Sigmoid colon (tissue), 7 donors: Measurements from ENCODE around the gene ARF1. TPM values are rescaled to one million over a fixed set of nuclear protein-coding genes. Genes with fewer than 3 reads are reported as not detected.
A peak's percentile ranks its signal among the peaks of the same experiment; 100 is the strongest.

Experiments used
- DNase-seq: peaks from one replicate; pipeline ENCODE4 v3.0.0-alpha.2; 2019
- H3K27ac ChIP-seq, 4 donors: fragments of 200-600 bp; sonication (generic); one replicate each; pipeline ENCODE4 v1.5.1; 2016 to 2019; ENCODE audit warnings: mild to moderate bottlenecking in 1 of 4
- H3K27me3 ChIP-seq, 3 donors: fragments of 200-600 bp; sonication (generic); one replicate each; pipeline ENCODE4 v1.5.1; 2019; ENCODE audit warnings: mild to moderate bottlenecking in 1 of 3
- H3K36me3 ChIP-seq, 4 donors: fragments of 200-600 bp; sonication (generic); one replicate each; pipeline ENCODE4 v1.5.1; 2016 to 2019
- H3K4me1 ChIP-seq, 4 donors: fragments of 200-600 bp; sonication (generic); one replicate each; pipeline ENCODE4 v1.5.1; 2017 to 2019
- H3K4me3 ChIP-seq, 4 donors: fragments of 200-600 bp; sonication (generic); one replicate each; pipeline ENCODE4 v1.5.1; 2017 to 2019; ENCODE audit warnings: mild to moderate bottlenecking in 2 of 4, moderate library complexity in 1 of 4
- H3K9me3 ChIP-seq, 4 donors: fragments of 200-600 bp in 3 of 4; sonication (generic) in 3 of 4; one replicate each; pipeline versions ENCODE4 v1.5.1 to v1.6.1; 2013 to 2019
- CTCF ChIP-seq, 4 experiments: fragments of 450-650 bp in 3 of 4; fragments of 200-600 bp in 1 of 4; IDR thresholded peaks; one replicate each; pipeline ENCODE4 v1.5.1; 2016 to 2019; ENCODE audit warnings: antibody characterized with exemption in 4 of 4, mild to moderate bottlenecking in 3 of 4, moderate library complexity in 2 of 4
- EP300 ChIP-seq, 4 donors: sonication (generic); formaldehyde crosslinking; IDR thresholded peaks; one replicate each; pipeline ENCODE4 v1.6.1; 2017; ENCODE audit warnings: antibody characterized with exemption in 4 of 4
- POLR2A ChIP-seq, 2 donors: fragments of 450-650 bp; IDR thresholded peaks; one replicate each; pipeline ENCODE4 v1.6.1; 2016; ENCODE audit warnings: antibody characterized with exemption in 2 of 2, mild to moderate bottlenecking in 2 of 2, moderate library complexity in 2 of 2
- POLR2AphosphoS5 ChIP-seq, 4 donors: sonication (generic); formaldehyde crosslinking; IDR thresholded peaks; one replicate each; pipeline ENCODE4 v1.6.1; 2017; ENCODE audit warnings: antibody characterized with exemption in 4 of 4
- WGBS, 2 donors: extraction: QIAGEN DNeasy Blood & Tissue Kit; methylation state at CpG; one replicate each; pipeline ENCODE4 v1.1.7; 2013; 5-methylcytosine and 5-hydroxymethylcytosine counted together
- intact Hi-C: fragments of 100-400 bp; cut with DNase I; formaldehyde crosslinking; loops from one replicate; pipeline ENCODE4 v1.15.1; 2023
- polyA plus RNA-seq, 3 donors: library from polyadenylated mRNA; stranded (reverse); fragments of 200-250 nt; gene quantifications; one replicate each; pipeline ENCODE4 v1.2.3, GENCODE V29; 2013
- total RNA-seq, 4 donors: library from RNA; depleted of rRNA; stranded (reverse); fragments of >200 nt; gene quantifications; one replicate each; pipeline ENCODE4 v1.1.0, GENCODE V29; 2016
- donor health status: healthy with polysubstance abuse.
- donor health status: Bipolar disorder and iron deficiency.
- donor health status: healthy.

Gene ARF1
- total and polyA plus RNA-seq, 7 donors = 212 to 482 (median 250) TPM

DNA sequence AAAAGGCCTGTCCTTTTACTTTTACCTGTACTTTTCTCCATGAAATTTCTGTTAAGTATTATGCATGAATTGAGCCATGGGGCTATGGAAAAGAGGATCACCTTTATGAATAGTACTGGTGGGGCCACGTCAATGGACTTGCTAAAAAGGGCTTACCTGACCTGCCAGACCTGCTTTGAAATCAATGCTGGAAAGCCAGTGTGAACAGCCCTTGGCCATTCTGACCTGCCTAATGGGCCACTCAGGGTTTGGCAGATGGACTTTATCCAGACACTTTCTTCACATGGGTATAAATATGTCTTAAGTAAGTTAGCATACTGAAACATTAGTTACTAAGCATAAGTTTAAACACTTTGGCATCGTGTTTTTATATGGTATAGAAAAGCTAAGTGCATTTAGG is 49.3 kb downstream of the ARF1 start:
- no peaks in the 10 kb centered on the region for H3K36me3 ChIP-seq
- 90 to 92% methylated on average over 2 of the region's 2 CpGs for WGBS, 2 donors
- peaks cover 0 to 26% (median 0%) of the 10 kb centered on the region in 3 donors for H3K27me3 ChIP-seq
- no peaks in the 10 kb centered on the region for H3K9me3 ChIP-seq
- no peak for DNase-seq
- no peak overlapping the region for H3K27ac ChIP-seq
- H3K4me3 ChIP-seq = no peak overlapping the region
- TF ChIP-seq POLR2A (IDR thresholded peaks at IDR 0.05) (no peak), CTCF (IDR thresholded peaks at IDR 0.05) (no peak)
- intact Hi-C loops = loop anchor here (5.0 to 10.0 kb wide), 5 partner anchors 36 to 353 kb away; partner anchors contain the start of genes IBA57 and RNF187
- peaks cover 0 to 8% (median 3%) of the 10 kb centered on the region in 4 donors for H3K4me1 ChIP-seq

DNA sequence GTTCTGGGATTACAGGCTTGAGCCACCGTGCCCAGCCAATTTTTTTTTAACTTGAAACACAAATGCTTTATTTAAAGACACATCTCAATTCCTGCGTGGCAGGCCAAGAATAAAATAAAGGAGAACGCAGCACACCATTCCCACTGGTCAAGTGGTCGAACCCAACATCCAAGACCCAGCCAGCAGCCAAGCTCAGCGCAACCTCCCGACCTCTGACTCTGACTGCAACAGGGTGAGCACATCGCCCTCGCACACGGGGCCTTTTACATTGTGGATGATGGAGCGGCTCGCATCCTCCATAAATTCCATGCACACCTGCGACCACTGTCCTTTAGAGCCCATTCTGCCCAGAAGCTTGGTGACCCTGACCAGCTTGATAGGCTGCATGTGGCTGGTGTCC is 52.1 kb downstream of the ARF1 start:
- Histone ChIP-seq H3K4me1 (peaks cover 0 to 10% (median 4%) of the 10 kb centered on the region in 4 donors), H3K36me3 (no peaks in the 10 kb centered on the region), H3K27me3 (peaks cover 0 to 4% (median 0%) of the 10 kb centered on the region in 3 donors), H3K27ac (no peak overlapping the region), H3K9me3 (no peaks in the 10 kb centered on the region), H3K4me3 (no peak overlapping the region)
- intact Hi-C loops = loop anchor here (5.0 to 10.0 kb wide), 5 partner anchors 33 to 350 kb away; partner anchors contain the start of genes IBA57 and RNF187
- 90% methylated on average over 12 of the region's 12 CpGs for WGBS, 2 donors
- DNase-seq = no peak
- no peak for TF ChIP-seq POLR2AphosphoS5 (IDR thresholded peaks at IDR 0.05)
- no peak for TF ChIP-seq POLR2A (IDR thresholded peaks at IDR 0.05)
- TF ChIP-seq EP300 (IDR thresholded peaks at IDR 0.05) = no peak
- no peak for TF ChIP-seq CTCF (IDR thresholded peaks at IDR 0.05)

DNA sequence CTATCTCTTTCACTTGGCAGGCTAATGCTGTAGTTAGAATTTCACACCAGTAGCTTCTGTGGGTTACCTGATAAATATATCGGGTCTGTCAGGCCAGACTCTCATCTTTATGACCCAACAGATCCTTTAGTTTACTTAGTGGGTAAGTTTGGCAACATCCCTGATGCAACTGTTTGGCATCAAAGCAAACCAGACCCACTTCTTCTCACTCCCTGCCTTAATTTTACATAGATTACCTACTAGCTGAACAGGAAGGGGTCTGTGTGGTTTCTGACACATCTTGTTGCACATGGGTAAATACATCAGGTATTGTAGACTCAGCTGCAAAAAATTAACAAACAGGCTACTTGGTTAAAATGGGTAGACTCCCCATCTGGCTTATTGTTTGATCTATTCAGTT is 54.4 kb downstream of the ARF1 start:
- DNase-seq = no peak
- no peaks in the 10 kb centered on the region for H3K27me3 ChIP-seq
- 11 to 40% methylated on average over 1 of the region's 1 CpG for WGBS, 2 donors
- H3K27ac ChIP-seq = no peak overlapping the region
- TF ChIP-seq POLR2A (IDR thresholded peaks at IDR 0.05) (no peak), POLR2AphosphoS5 (IDR thresholded peaks at IDR 0.05) (no peak), EP300 (IDR thresholded peaks at IDR 0.05) (no peak), CTCF (IDR thresholded peaks at IDR 0.05) (no peak)
- no peaks in the 10 kb centered on the region for H3K36me3 ChIP-seq
- intact Hi-C loops = loop anchor here (5.0 to 10.0 kb wide), 5 partner anchors 40 to 348 kb away; partner anchors contain the start of genes RNF187 and TRIM11
- no peaks in the 10 kb centered on the region for H3K9me3 ChIP-seq
- no peak overlapping the region for H3K4me3 ChIP-seq
- peaks cover 0 to 16% (median 12%) of the 10 kb centered on the region in 4 donors for H3K4me1 ChIP-seq

DNA sequence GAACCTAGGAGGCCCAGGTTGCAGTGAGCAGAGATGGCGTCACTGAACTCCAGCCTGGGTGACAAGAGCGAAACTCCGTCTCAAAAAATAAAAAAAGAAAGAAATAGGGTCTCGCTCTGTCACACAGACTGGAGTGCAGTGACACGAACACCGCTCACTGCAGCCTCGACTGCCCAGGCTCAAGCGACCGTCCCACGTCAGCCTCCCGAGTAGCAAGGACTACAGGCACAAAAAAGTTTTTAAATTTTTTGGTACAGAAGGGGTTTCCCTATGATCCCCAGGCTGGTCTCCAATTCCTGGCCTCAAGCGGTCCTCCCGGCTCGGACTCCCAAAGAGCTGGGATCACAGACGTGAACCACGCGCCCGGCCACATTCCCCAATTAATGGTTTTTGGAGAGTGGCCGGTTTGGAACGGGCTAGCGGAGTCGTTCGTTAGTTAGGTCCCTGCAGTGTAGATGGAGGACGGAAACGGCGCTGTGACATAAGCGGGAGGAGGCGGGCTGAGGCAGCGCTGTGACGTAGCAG is 57.0 kb downstream of the ARF1 start:
- WGBS, 2 donors = 20 to 25% methylated on average over 30 of the region's 30 CpGs
- intact Hi-C loops = loop anchor here (2.0 to 10.0 kb wide), 6 partner anchors 31 to 345 kb away; partner anchors contain the start of genes MRPL55, RNF187 and TRIM11
- Histone ChIP-seq H3K27ac (peak overlapping the region; percentile 93 to 99 (median 96)), H3K27me3 (no peaks in the 10 kb centered on the region), H3K4me3 (peak overlapping the region; percentile 70 to 96 (median 88)), H3K36me3 (no peaks in the 10 kb centered on the region), H3K9me3 (no peaks in the 10 kb centered on the region), H3K4me1 (peaks cover 0 to 39% (median 36%) of the 10 kb centered on the region in 4 donors)
- DNase-seq = no peak
- TF ChIP-seq POLR2A (IDR thresholded peaks at IDR 0.05) (peak in 1 of 2 donors; percentile 18), POLR2AphosphoS5 (IDR thresholded peaks at IDR 0.05) (peak in 1 of 4 donors; percentile 77), CTCF (IDR thresholded peaks at IDR 0.05) (no peak)
